ENCODE measurements around the gene TLR8.

TLR8 gene

DNA sequence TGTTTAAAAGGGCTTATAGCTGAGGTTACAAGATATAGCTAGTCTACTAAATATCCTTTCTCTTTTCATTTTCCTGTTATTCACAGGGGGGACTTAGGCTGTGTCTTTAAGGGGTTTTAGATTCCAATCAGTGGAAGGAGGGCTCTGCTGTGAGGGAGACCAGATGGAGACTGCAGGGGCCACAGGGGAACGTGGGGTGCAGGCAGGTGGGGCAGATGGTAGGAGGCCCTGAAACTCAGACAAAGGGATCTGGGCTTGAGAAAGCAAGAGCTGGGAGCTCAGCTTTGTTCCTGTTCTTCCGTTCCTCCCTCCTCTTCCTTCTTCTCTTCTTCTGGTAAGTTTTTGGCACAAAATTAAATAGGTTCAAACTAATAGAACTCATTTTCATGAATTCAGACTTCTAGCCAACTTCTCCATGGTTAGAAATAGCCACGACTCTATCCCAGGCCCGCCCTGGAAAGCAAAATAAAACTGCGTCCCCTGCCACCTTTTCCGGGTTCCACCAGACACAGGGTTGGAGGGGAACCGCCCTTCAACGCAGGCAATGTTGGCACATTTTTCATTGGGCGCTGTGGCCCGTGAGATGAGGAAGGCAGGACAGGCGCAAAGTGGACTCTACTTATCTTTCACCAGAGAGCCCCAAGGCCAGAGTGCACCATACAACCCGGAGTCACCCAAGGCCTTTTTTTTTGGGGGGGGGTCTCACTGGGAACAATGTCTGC, 65.0 kb downstream of the TLR8 start:
- TF ChIP-seq, protein P1, sequence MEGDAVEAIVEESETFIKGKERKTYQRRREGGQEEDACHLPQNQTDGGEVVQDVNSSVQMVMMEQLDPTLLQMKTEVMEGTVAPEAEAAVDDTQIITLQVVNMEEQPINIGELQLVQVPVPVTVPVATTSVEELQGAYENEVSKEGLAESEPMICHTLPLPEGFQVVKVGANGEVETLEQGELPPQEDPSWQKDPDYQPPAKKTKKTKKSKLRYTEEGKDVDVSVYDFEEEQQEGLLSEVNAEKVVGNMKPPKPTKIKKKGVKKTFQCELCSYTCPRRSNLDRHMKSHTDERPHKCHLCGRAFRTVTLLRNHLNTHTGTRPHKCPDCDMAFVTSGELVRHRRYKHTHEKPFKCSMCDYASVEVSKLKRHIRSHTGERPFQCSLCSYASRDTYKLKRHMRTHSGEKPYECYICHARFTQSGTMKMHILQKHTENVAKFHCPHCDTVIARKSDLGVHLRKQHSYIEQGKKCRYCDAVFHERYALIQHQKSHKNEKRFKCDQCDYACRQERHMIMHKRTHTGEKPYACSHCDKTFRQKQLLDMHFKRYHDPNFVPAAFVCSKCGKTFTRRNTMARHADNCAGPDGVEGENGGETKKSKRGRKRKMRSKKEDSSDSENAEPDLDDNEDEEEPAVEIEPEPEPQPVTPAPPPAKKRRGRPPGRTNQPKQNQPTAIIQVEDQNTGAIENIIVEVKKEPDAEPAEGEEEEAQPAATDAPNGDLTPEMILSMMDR (IDR thresholded peaks at IDR 0.05; ENCODE audit: low read length, missing control alignments) = no peak
- no peak for DNase-seq (ENCODE audit: low read depth)
- H3K4me3 ChIP-seq (replicated peaks; ENCODE audit: low read depth, low read length) = no peak overlapping the region

DNA sequence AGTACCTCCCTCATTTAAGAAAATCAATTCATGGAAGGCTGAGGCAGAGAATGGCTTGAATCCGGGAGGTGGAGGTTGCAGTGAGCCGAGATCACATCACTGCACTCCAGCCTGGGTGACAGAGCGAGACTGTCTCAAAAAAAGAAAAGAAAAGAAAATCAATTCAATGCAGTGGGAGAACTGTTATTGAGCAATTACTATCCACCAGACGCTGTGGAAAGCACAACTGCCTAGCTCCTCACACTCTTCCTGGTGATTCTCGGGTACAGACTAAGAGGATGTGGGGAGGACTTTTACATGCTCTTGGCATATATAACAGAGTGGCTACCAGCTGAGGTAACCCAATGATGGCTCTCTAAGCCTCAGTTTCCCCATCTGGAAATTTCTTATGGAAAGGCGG, 65.8 kb downstream of the TLR8 start:
- no peak overlapping the region for H3K4me3 ChIP-seq (replicated peaks; ENCODE audit: low read depth, low read length)
- TF ChIP-seq, protein P1 (IDR thresholded peaks at IDR 0.05; ENCODE audit: low read length, missing control alignments) = no peak
- no peak for DNase-seq (ENCODE audit: low read depth)
